Measurements from ENCODE around the gene CDK7.
"Not testable (repeated sequence)": the region's sequence is repeated elsewhere in the genome, so short reads cannot be mapped to it uniquely, and the experiment has no call there.

CDK7 gene

DNA sequence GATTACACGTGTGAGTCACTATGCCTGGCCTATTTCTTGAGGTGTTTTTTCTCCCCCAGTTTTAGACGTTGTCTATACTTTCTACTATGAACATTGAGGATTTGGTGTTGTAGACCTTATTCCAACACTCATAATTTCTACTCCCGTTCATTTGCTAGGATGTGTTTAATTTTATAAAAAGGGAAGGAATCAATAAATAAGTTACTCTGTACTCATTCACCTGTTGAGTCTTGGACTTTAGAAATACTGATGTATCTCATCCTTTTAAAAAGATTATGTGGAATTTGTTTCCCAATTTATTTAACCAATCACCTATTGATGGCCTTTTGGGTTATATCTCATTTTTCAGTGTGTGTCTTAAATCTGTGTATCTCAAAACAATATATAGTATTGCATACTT is 3.2 kb downstream of the CDK7 start:
- DNase-seq (ENCODE audit: low spot score) = no peak

DNA sequence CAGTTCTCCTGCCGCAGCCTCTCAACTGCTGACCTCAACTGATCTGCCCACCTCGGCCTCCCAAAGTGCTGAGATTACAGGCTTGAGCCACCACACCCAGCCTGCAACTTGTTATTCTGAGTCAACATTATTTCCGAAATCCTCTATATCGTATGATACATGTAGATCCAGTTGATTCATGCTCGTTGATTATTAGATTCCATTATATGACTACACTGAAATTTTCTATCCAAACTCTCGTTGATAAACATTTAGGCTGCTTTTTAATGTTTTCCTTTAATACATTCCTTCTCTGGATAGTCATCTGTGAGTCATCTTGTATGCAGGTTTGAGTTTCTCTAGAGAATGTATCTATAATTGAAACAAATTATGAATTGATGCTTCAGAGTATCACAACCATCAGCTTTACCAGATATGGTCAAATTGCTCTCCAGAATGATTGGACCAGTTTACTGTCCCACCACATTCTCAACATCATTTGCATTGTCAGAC is 4.1 kb downstream of the CDK7 start:
- no peak for DNase-seq (ENCODE audit: low spot score)

- no peak for DNase-seq (ENCODE audit: low spot score)
Observed at GRCh38 chr5:69242215-69242927, 7.7 kb downstream of the CDK7 start.

DNA sequence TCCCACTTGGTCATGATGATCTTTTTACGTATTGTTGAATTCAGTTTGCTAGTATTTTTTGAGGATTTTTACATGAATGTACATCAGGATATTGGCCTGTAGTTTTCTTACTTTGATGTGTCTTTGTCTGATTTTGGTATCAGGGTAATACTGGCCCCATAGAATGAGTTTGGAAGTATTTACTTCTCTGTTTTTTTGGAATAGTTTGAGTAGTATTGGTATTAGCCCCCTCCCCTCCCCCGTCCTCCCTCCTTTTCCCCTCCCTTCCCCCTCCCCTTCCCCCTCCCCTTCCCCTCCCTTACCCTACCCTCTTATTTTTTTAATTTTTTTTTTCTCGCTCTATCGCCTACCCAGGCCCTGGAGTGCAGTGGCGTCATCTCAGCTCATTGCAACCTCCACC is 10.3 kb downstream of the CDK7 start:
- no peak for DNase-seq (ENCODE audit: low spot score)

DNA sequence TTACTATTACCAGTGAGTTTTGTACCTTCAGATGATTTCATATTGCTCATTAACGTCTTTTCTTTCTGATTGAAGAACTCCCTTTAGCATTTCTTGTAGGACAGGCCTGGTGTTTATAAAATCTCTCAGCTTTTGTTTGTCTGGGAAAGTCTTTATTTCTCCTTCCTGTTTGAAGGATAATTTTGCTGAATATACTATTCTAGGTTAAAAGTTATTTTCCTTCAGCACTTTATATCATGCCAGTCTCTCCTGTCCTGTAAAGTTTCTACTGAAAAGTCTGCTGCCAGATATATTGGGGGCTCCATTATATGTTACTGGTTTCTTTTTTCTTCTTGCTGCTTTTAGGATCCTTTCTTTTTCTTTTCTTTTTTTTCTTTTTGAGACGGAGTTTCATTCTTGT is 13.3 kb downstream of the CDK7 start:
- no peak for DNase-seq (ENCODE audit: low spot score)

GRCh38 chr5:69250593-69250992 is 15.9 kb downstream of the CDK7 start:
- DNase-seq (ENCODE audit: low spot score) = no peak

DNA sequence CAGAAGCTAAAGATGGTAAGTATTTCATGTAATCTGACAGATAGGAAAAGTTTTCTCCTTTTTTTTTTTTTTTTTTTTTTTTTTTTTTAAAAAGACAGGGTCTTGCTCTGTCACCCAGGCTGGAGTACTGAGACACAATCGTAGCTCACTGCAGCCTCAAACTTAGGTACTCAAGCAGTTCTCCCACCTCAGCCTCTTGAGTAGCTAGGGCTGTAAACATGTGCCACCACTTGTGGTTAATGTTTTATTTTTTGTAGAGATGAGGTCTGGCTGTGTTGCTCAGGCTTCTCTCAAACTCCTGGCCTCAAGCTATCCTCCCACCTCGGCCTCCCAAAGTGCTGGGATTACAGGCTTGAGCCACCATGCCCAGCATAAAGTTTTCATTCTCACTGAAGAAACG is 17.8 kb downstream of the CDK7 start:
- no peak for DNase-seq (ENCODE audit: low spot score)

DNA sequence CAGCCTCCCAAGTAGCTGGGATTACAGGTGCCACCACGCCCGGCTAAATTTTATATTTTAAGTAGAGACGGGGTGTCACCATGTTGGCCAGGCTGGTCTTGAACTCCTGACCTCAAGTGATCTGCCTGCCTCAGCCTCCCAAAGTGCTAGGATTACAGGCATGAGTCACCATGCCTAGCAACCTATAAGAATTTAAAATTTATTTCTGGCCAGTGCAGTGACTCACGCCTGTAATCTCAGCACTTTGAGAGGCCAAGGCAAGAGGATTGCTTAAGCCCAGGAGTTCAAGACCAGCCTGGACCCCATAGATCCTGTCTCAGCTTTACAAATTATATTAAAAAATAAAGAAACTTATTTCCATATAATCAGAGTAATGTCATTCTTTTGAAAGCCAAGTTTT is 21.3 kb downstream of the CDK7 start:
- not testable (repeated sequence) for DNase-seq (ENCODE audit: low spot score)

- no peak for DNase-seq (ENCODE audit: low spot score)
Observed at GRCh38 chr5:69257577-69257976, 22.9 kb downstream of the CDK7 start.

- DNase-seq (ENCODE audit: low spot score) = no peak
Observed at GRCh38 chr5:69261034-69261433, 26.3 kb downstream of the CDK7 start.

GRCh38 chr5:69265931-69266330 is 31.2 kb downstream of the CDK7 start:
- no peak for DNase-seq (ENCODE audit: low spot score)

GRCh38 chr5:69268899-69269298 is 34.2 kb downstream of the CDK7 start:
- DNase-seq (ENCODE audit: low spot score) = no peak

GRCh38 chr5:69270840-69271239 is 36.2 kb downstream of the CDK7 start:
- no peak for DNase-seq (ENCODE audit: low spot score)

GRCh38 chr5:69271376-69271775 is 36.7 kb downstream of the CDK7 start:
- DNase-seq (ENCODE audit: low spot score) = no peak

DNA sequence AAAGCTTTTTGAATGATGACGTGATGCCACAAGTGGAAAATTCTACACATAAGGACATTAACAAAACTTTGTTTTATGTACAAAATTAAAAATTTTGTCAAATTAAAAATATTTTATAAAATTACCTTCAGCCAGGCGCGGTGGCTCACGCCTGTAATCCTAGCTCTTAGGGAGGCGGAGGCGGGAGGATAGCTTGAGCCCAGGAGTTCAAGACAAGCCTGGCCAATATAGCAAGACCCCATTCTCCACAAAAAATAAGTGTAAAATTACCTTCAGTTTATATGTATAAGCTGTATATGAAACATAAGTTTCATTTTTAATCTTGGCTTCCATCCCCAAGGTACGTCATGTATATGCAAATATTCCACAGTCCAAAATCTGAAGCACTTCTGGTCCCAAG is 40.9 kb downstream of the CDK7 start:
- DNase-seq (ENCODE audit: low spot score) = no peak

GRCh38 chr5:69276422-69277174 is 41.9 kb downstream of the CDK7 start:
- DNase-seq (ENCODE audit: low spot score) = no peak

DNA sequence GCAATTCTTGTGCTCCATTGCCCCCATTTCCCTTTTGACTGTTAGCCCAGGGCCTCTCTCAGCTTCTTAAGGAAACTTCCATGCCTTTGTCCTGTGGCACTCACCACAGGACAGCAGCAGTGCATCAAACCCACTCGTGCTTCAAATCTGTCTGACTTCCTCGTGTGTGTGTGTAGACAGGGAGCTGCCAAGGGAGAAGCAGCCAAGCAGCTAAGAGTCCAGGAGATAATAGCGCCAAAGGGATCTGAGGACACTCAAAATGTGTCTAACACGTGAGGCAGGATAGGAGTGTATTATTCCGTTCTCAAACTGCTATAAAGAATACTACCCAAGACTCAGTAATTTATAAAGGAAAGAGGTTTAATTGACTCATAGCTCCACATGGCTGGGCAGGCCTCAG is 44.8 kb downstream of the CDK7 start:
- DNase-seq (ENCODE audit: low spot score) = no peak

DNA sequence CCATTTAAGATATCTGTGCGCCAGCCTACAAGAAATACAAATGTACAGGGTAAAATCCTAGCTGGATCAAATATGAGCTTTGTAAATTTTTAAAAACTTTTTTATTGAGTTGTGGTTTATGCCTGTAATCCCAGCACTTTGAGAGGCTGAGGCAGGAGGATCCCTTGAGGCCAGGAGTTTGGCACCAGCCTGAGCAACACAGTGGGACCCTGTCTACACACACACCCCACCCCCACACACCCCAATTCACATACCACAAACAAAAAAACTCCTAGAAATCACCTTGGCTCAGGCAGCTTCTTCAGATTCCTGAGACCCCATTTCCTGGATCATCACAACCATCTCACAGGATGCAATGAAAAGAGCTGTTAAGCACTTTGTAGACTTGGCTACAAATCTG is 46.4 kb downstream of the CDK7 start:
- no peak for DNase-seq (ENCODE audit: low spot score)

DNA sequence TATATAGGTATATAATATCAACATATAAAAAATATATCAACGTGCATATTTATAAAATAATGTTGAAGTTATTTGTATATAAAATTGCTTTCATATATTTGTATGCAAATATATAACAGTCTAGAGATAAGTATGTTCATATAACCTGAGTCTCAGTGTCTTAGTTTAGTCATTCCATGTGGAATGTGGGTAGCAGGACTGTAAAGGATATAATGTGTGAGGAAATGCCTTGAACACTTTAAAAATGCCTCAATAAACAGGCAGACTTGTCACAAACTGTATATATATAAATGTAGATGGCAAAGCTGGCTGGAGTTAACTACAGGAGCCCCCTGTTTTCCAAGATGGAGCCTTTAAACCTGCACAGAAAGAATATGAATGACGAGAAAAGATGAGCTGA is 49.5 kb downstream of the CDK7 start:
- no peak for DNase-seq (ENCODE audit: low spot score)

DNA sequence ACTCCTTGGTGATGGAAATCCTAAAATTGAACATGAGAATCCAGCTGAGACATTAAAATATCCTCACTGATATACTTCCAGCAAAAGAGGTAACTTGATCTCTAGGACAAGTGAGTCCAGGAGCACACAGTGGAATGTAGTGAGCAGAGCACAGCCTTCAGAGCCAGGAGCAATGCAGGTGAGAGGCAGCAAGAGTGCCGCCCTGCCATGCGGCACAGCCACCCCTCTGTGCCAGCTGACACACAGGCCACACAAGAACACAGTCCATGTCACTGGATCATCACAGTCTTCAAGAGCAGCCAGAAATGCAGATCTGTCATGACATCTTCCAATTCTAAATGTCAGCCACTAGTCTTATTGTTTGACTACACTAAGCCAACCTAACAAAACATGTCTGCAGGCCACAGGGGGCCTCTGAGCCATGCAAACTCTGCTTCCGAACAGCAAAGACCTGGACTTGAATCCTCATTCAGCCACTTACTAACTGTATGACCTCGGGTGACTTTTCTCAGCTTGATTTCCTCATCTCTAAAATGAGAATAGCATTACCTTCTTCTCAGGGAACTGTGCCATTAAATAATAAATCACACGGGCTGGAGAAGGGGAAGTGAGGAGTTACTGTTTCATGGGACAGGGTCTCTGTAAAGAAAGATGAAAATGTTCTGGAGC is 50.9 kb downstream of the CDK7 start:
- no peak for DNase-seq (ENCODE audit: low spot score)

DNA sequence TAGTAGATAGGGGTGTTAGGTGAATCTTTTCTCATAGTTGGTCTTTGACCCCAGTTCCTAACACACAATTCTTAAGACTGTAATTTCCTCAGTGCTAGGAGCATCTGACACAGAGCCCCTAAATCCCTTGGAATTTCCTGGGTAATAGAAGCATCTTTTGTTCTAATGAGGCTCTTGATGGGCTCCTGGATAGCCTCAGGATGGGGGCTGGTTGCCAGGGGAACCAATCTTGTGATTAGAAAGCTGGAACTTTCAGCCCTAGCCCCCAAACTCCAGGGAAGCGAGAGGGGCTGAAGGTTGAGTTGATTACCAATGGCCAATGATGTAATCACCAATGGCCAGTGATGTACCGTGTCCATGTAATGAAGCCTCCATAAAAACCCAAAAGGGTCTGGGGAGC is 53.4 kb downstream of the CDK7 start:
- DNase-seq (ENCODE audit: low spot score) = no peak

DNA sequence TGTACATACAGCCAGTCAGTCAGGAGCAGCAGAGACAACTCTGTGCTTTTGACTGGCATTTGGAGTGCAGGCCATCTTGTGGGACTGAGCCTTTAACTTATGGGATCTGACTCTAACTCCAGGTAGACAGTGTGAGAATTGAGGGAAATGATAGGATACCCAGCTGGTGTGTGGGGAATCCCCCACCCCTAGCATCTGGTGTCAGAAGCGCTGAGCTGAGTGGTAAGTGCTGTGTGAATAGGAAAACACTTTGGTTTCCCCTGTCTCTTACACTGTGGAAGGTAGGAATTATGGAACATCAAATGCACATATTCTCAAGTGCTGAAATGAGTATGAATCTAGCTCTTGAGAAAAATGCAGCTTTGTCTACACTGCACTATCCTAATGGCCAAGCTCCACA is 54.0 kb downstream of the CDK7 start:
- DNase-seq (ENCODE audit: low spot score) = no peak

GRCh38 chr5:69292306-69292705 is 57.6 kb downstream of the CDK7 start:
- DNase-seq (ENCODE audit: low spot score) = no peak

All from putamen (tissue), 1 donor.